Midbrain (tissue), 1 donor: ENCODE results near the gene C1orf141.
"Not testable (repeated sequence)": the region's sequence is repeated elsewhere in the genome, so short reads cannot be mapped to it uniquely, and the experiment has no call there.

ENCODE experiments used
- DNase-seq: peaks from one replicate; lab custom pipeline; 2025; lab: John Stamatoyannopoulos, UW

C1orf141 gene

GRCh38 chr1:67142931-67143330 lies 8.2 kb upstream of the C1orf141 start:
- no peak for DNase-seq

- not testable (repeated sequence) for DNase-seq
These were observed 7.1 kb upstream of the C1orf141 start for GRCh38 chr1:67141832-67142231.

- DNase-seq, result no peak
These were observed 5.7 kb upstream of the C1orf141 start for GRCh38 chr1:67140460-67140859.

- DNase-seq, result no peak
These were observed 4.2 kb upstream of the C1orf141 start for GRCh38 chr1:67138813-67139499.

GRCh38 chr1:67137307-67137753 lies 2.6 kb upstream of the C1orf141 start:
- no peak for DNase-seq

GRCh38 chr1:67135354-67135753 lies 584 bp upstream of the C1orf141 start:
- no peak for DNase-seq

- DNase-seq, result no peak
These were observed 1.6 kb downstream of the C1orf141 start for GRCh38 chr1:67133177-67133576.

GRCh38 chr1:67130673-67131072 lies 4.1 kb downstream of the C1orf141 start:
- DNase-seq, result no peak

- DNase-seq, result no peak
These were observed 7.8 kb downstream of the C1orf141 start for GRCh38 chr1:67126974-67127373.

- no peak for DNase-seq
These were observed 8.5 kb downstream of the C1orf141 start for GRCh38 chr1:67126111-67126746.

GRCh38 chr1:67124455-67124854 lies 10.3 kb downstream of the C1orf141 start:
- no peak for DNase-seq

- DNase-seq, result no peak
These were observed 13.7 kb downstream of the C1orf141 start for GRCh38 chr1:67120855-67121619.

GRCh38 chr1:67118646-67119045 lies 16.1 kb downstream of the C1orf141 start:
- no peak for DNase-seq

- DNase-seq, result no peak
These were observed 16.6 kb downstream of the C1orf141 start for GRCh38 chr1:67118191-67118590.

GRCh38 chr1:67114162-67114561 lies 20.6 kb downstream of the C1orf141 start:
- no peak for DNase-seq

GRCh38 chr1:67110352-67110751 lies 24.4 kb downstream of the C1orf141 start:
- no peak for DNase-seq

- no peak for DNase-seq
These were observed 29.3 kb downstream of the C1orf141 start for GRCh38 chr1:67105508-67105907.

GRCh38 chr1:67103548-67103947 lies 31.2 kb downstream of the C1orf141 start:
- no peak for DNase-seq

GRCh38 chr1:67100833-67101232 lies 33.9 kb downstream of the C1orf141 start:
- DNase-seq, result no peak

- no peak for DNase-seq
These were observed 37.5 kb downstream of the C1orf141 start for GRCh38 chr1:67097305-67097704.

- no peak for DNase-seq
These were observed 40.6 kb downstream of the C1orf141 start for GRCh38 chr1:67094191-67094590.

GRCh38 chr1:67089685-67090208 lies 45.0 kb downstream of the C1orf141 start:
- DNase-seq, result no peak

GRCh38 chr1:67088440-67088839 lies 46.3 kb downstream of the C1orf141 start:
- DNase-seq, result no peak
